ENCODE measurements around the gene SYNJ1. TPM values are rescaled to one million over a fixed set of nuclear protein-coding genes. Genes with fewer than 3 reads are reported as not detected.

SYNJ1 gene
- total RNA-seq, 2 donors from 2014 or later = 7.9 to 9.2 TPM

DNA sequence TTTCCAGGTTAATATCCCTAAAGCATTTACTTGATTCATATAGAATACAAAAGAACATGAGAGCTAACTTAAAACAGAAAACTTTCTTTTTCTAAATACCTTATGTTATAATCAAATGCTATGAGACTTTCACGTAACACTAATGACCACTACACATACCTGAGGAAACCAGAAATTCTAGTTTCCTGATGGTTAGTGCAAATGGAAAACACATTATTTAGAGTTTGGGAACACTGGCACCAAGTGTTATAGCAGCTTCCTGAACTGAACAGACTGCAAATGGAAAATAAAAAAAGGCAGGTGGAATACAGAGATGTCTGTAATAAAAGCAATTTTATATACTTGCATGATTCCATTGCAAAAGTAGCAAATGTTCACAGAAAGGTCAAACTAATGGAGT, 28.3 kb upstream of the SYNJ1 start:
- no peaks in the 10 kb centered on the region for H3K36me3 ChIP-seq
- no peaks in the 10 kb centered on the region for H3K27me3 ChIP-seq (replicated peaks; ENCODE audit: insufficient read depth)
- intact Hi-C loops (cut with DNase I) = no loop called here
- DNase-seq (ENCODE audit: low spot score) = no peak
- no peak overlapping the region for H3K27ac ChIP-seq
- no peaks in the 10 kb centered on the region for H3K9me3 ChIP-seq
- 71% methylated on average over 1 of the region's 1 CpG for WGBS
- no peaks in the 10 kb centered on the region for H3K4me1 ChIP-seq (replicated peaks)
- H3K4me3 ChIP-seq = no peak overlapping the region
- TF ChIP-seq, protein P1, sequence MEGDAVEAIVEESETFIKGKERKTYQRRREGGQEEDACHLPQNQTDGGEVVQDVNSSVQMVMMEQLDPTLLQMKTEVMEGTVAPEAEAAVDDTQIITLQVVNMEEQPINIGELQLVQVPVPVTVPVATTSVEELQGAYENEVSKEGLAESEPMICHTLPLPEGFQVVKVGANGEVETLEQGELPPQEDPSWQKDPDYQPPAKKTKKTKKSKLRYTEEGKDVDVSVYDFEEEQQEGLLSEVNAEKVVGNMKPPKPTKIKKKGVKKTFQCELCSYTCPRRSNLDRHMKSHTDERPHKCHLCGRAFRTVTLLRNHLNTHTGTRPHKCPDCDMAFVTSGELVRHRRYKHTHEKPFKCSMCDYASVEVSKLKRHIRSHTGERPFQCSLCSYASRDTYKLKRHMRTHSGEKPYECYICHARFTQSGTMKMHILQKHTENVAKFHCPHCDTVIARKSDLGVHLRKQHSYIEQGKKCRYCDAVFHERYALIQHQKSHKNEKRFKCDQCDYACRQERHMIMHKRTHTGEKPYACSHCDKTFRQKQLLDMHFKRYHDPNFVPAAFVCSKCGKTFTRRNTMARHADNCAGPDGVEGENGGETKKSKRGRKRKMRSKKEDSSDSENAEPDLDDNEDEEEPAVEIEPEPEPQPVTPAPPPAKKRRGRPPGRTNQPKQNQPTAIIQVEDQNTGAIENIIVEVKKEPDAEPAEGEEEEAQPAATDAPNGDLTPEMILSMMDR (IDR thresholded peaks at IDR 0.05) = no peak

DNA sequence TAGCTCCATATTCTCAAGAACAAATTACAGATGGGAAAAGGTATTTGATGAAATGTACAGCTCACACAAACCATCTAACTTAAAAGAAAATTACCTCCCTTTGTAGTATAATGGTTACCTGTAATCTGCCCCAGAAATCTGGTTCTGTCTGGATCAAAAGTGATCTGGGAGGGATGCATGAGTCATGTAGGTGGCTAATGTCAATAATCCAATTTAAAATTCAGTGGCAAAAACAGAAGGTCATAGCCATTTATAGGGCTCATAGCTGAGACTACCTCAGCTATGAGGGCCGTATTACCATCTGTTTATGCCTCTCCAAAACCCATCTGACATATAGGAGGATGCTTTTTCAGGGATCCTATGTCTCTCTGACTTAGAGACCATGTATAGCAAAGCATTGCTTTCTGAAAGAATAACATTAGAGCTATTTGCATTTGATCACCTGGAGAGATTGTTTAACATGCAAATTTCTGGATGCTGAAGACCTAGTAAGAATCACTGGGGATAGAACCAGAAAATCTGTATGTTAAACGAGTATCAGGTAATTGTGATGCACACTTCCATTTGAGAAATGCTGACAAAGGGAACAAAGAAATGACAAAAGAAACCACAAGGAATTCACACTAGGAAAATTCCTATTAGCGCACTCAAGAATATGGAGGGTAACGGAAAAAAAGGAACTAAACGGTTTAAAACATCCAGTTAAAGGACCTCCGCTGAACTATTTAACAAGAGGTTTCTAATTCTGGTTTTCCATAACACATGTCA, 26.2 kb upstream of the SYNJ1 start:
- H3K4me3 ChIP-seq = no peak overlapping the region
- no peak overlapping the region for H3K27ac ChIP-seq
- no peak for DNase-seq (ENCODE audit: low spot score)
- TF ChIP-seq, protein P1 (IDR thresholded peaks at IDR 0.05) = no peak
- TF ChIP-seq POLR2AphosphoS5 (IDR thresholded peaks at IDR 0.05) = no peak
- no peak for TF ChIP-seq POLR2A (IDR thresholded peaks at IDR 0.05)
- intact Hi-C loops (cut with DNase I) = no loop called here
- no peaks in the 10 kb centered on the region for H3K4me1 ChIP-seq (replicated peaks)
- H3K36me3 ChIP-seq = no peaks in the 10 kb centered on the region
- H3K9me3 ChIP-seq = no peaks in the 10 kb centered on the region
- H3K27me3 ChIP-seq (replicated peaks; ENCODE audit: insufficient read depth) = no peaks in the 10 kb centered on the region
- WGBS = 92% methylated on average over 6 of the region's 6 CpGs

DNA sequence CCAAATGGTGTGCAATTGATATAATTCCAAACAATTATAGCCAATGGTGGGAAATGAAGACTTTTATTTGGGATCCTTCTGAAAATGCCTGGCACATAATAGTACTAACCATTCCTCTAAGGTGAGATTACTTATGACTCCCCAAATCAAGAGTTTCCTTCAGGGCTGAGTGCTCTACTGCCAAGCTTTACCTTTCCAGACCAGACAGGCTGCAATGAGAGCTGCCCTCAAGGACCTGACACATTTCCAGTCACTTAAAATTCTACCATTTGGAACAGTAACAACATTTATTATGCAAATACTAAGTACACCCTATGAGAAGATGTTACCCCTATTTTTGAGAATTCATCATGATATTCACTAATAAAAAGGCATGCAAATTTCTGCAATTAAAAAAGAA, 22.6 kb upstream of the SYNJ1 start:
- TF ChIP-seq POLR2AphosphoS5 (IDR thresholded peaks at IDR 0.05) (no peak), POLR2A (IDR thresholded peaks at IDR 0.05) (no peak)
- TF ChIP-seq, protein P1 (IDR thresholded peaks at IDR 0.05) = no peak
- H3K36me3 ChIP-seq = peaks cover 0 to 12% of the 10 kb centered on the region in 2 donors
- no peaks in the 10 kb centered on the region for H3K9me3 ChIP-seq
- no peaks in the 10 kb centered on the region for H3K4me1 ChIP-seq (replicated peaks)
- no peak for DNase-seq (ENCODE audit: low spot score)
- H3K27ac ChIP-seq = no peak overlapping the region
- H3K27me3 ChIP-seq (replicated peaks; ENCODE audit: insufficient read depth) = no peaks in the 10 kb centered on the region
- intact Hi-C loops (cut with DNase I) = no loop called here
- no peak overlapping the region for H3K4me3 ChIP-seq

DNA sequence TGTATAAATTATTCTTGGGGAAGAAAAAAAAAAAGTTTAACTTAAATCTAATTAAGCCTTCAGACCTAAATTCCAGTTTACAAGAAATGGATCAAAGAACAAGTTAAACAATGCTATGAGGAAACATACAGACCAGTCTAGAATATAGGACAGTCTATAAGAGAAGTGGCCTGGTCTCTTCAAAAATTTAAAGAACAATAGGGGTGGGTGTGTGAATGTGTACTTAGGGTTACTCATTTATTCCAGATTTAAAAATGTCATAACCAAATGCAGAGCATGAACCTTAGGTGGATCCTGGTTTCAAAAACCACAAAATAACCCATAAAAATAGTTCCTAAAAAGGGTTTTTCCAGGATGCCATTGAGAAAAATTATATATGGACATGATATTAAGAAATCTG, 21.8 kb upstream of the SYNJ1 start:
- DNase-seq (ENCODE audit: low spot score) = no peak
- intact Hi-C loops (cut with DNase I) = no loop called here
- peaks cover 2 to 12% of the 10 kb centered on the region in 2 donors for H3K36me3 ChIP-seq

DNA sequence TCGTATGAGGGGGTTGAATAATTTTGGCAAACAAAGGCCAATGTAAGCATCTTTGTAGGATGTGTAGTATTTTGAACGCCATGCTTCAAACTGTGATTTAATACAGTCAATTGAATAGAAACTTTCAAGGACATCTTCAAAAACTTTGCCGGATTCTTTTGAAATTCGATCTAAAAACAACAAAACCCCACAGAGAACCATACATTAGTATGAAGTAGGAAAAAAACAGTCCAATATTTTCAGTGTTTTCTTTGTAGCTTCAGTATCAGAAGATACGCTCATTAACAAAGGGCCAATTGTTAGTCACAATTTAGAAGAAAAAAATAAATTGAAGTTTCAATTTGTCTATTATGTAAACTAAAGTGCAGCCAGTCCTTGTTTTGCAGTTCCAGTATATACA, 20.7 kb upstream of the SYNJ1 start:
- WGBS = 75% methylated on average over 5 of the region's 5 CpGs
- H3K9me3 ChIP-seq = no peaks in the 10 kb centered on the region
- H3K27ac ChIP-seq = no peak overlapping the region
- no peak overlapping the region for H3K4me3 ChIP-seq
- intact Hi-C loops (cut with DNase I) = no loop called here
- no peak for DNase-seq (ENCODE audit: low spot score)
- no peaks in the 10 kb centered on the region for H3K4me1 ChIP-seq (replicated peaks)
- H3K36me3 ChIP-seq = peaks cover 3 to 12% of the 10 kb centered on the region in 2 donors
- H3K27me3 ChIP-seq (replicated peaks; ENCODE audit: insufficient read depth) = no peaks in the 10 kb centered on the region
- TF ChIP-seq, protein P1 (IDR thresholded peaks at IDR 0.05) = no peak
- TF ChIP-seq POLR2AphosphoS5 (IDR thresholded peaks at IDR 0.05) (no peak), POLR2A (IDR thresholded peaks at IDR 0.05) (no peak)

More for the DNA sequence above, 21.8 kb upstream of the SYNJ1 start:
- no peak overlapping the region for H3K27ac ChIP-seq
- no peaks in the 10 kb centered on the region for H3K4me1 ChIP-seq (replicated peaks)
- TF ChIP-seq POLR2A (IDR thresholded peaks at IDR 0.05) (no peak), POLR2AphosphoS5 (IDR thresholded peaks at IDR 0.05) (no peak)
- TF ChIP-seq, protein P1 (IDR thresholded peaks at IDR 0.05) = no peak
- H3K27me3 ChIP-seq (replicated peaks; ENCODE audit: insufficient read depth) = no peaks in the 10 kb centered on the region
- H3K9me3 ChIP-seq = no peaks in the 10 kb centered on the region
- no peak overlapping the region for H3K4me3 ChIP-seq

Measured in prostate gland (tissue), 2 donors.